BLaER1 (cell line): ENCODE measurements around the gene KRT27.

Experiments
- H3K27ac ChIP-seq: shearing (Covaris generic); formaldehyde crosslinking; 2 replicates; pipeline ENCODE4 v1.8.1; 2022
- H3K27me3 ChIP-seq: shearing (Covaris generic); formaldehyde crosslinking; 2 replicates; pipeline ENCODE4 v1.8.1; 2022
- H3K36me3 ChIP-seq: shearing (Covaris generic); formaldehyde crosslinking; 2 replicates; pipeline ENCODE4 v1.8.1; 2022
- H3K4me1 ChIP-seq: shearing (Covaris generic); formaldehyde crosslinking; 2 replicates; pipeline ENCODE4 v1.8.1; 2022
- H3K4me2 ChIP-seq: shearing (Covaris generic); formaldehyde crosslinking; 2 replicates; pipeline ENCODE4 v1.8.1; 2022
- H3K4me3 ChIP-seq: shearing (Covaris generic); formaldehyde crosslinking; 2 replicates; pipeline ENCODE4 v1.8.1; 2022
- H3K9ac ChIP-seq: shearing (Covaris generic); formaldehyde crosslinking; 2 replicates; pipeline ENCODE4 v1.8.1; 2022
- H3K9me3 ChIP-seq: shearing (Covaris generic); formaldehyde crosslinking; 2 replicates; pipeline ENCODE4 v1.8.1; 2022
- H4K20me1 ChIP-seq: shearing (Covaris generic); formaldehyde crosslinking; 2 replicates; pipeline ENCODE4 v1.8.1; 2022
- Cebpa-rat ChIP-seq: shearing (Covaris generic); IDR thresholded peaks from 2 replicates; pipeline ENCODE4 v1.8.1; 2022

KRT27 gene

GRCh38 chr17:40812639-40813038 lies 30.3 kb upstream of the KRT27 start:
- no peaks in the 10 kb centered on the region for H3K9me3 ChIP-seq
- H3K4me3 ChIP-seq = no peak overlapping the region
- H3K27me3 ChIP-seq = no peaks in the 10 kb centered on the region

GRCh38 chr17:40810494-40810893 lies 28.1 kb upstream of the KRT27 start:
- H3K9ac ChIP-seq = no peak overlapping the region
- no peak overlapping the region for H3K4me2 ChIP-seq

More at GRCh38 chr17:40812639-40813038, 30.3 kb upstream of the KRT27 start:
- no peak overlapping the region for H3K4me2 ChIP-seq
- H3K9ac ChIP-seq = no peak overlapping the region
- no peak for TF ChIP-seq Cebpa-rat
- peaks cover 12% of the 10 kb centered on the region for H3K36me3 ChIP-seq
- no peaks in the 10 kb centered on the region for H3K4me1 ChIP-seq
- H3K27ac ChIP-seq = no peak overlapping the region
- H4K20me1 ChIP-seq = no peaks in the 10 kb centered on the region

GRCh38 chr17:40809721-40810421 lies 27.5 kb upstream of the KRT27 start:
- Histone ChIP-seq H3K9me3 (no peaks in the 10 kb centered on the region), H3K4me3 (no peak overlapping the region), H3K4me1 (no peaks in the 10 kb centered on the region), H3K9ac (no peak overlapping the region), H3K4me2 (no peak overlapping the region), H3K27ac (no peak overlapping the region), H3K36me3 (no peaks in the 10 kb centered on the region), H4K20me1 (no peaks in the 10 kb centered on the region), H3K27me3 (no peaks in the 10 kb centered on the region; the same call in 1 of the 2 replicates)
- no peak for TF ChIP-seq Cebpa-rat

More at GRCh38 chr17:40810494-40810893, 28.1 kb upstream of the KRT27 start:
- Histone ChIP-seq H3K9me3 (no peaks in the 10 kb centered on the region), H3K27me3 (no peaks in the 10 kb centered on the region; the same call in 1 of the 2 replicates), H3K27ac (no peak overlapping the region), H3K36me3 (no peaks in the 10 kb centered on the region), H3K4me1 (no peaks in the 10 kb centered on the region), H4K20me1 (no peaks in the 10 kb centered on the region), H3K4me3 (no peak overlapping the region)
- TF ChIP-seq Cebpa-rat = no peak

- Histone ChIP-seq H3K4me1 (no peaks in the 10 kb centered on the region), H4K20me1 (no peaks in the 10 kb centered on the region), H3K4me3 (no peak overlapping the region), H3K27me3 (no peaks in the 10 kb centered on the region; the same call in 1 of the 2 replicates), H3K4me2 (no peak overlapping the region), H3K9ac (no peak overlapping the region), H3K36me3 (no peaks in the 10 kb centered on the region), H3K9me3 (no peaks in the 10 kb centered on the region), H3K27ac (no peak overlapping the region)
- no peak for TF ChIP-seq Cebpa-rat
Measured at GRCh38 chr17:40806131-40806530, 23.8 kb upstream of the KRT27 start.

GRCh38 chr17:40803617-40804082 lies 21.3 kb upstream of the KRT27 start:
- H3K27ac ChIP-seq = no peak overlapping the region
- H3K9me3 ChIP-seq = no peaks in the 10 kb centered on the region
- no peaks in the 10 kb centered on the region; the same call in 1 of the 2 replicates for H3K27me3 ChIP-seq
- H4K20me1 ChIP-seq = no peaks in the 10 kb centered on the region
- H3K4me1 ChIP-seq = no peaks in the 10 kb centered on the region
- no peaks in the 10 kb centered on the region for H3K36me3 ChIP-seq
- no peak overlapping the region for H3K4me2 ChIP-seq
- no peak overlapping the region for H3K4me3 ChIP-seq
- no peak for TF ChIP-seq Cebpa-rat
- no peak overlapping the region for H3K9ac ChIP-seq

- TF ChIP-seq Cebpa-rat = no peak
- no peaks in the 10 kb centered on the region for H3K36me3 ChIP-seq
- H3K9me3 ChIP-seq = no peaks in the 10 kb centered on the region
Measured at GRCh38 chr17:40801157-40801556, 18.8 kb upstream of the KRT27 start.

GRCh38 chr17:40800381-40800780 lies 18.0 kb upstream of the KRT27 start:
- H3K36me3 ChIP-seq = no peaks in the 10 kb centered on the region
- no peaks in the 10 kb centered on the region for H3K9me3 ChIP-seq
- H3K27me3 ChIP-seq = no peaks in the 10 kb centered on the region

More at GRCh38 chr17:40801157-40801556, 18.8 kb upstream of the KRT27 start:
- Histone ChIP-seq H3K27ac (no peak overlapping the region), H3K4me3 (no peak overlapping the region), H3K27me3 (no peaks in the 10 kb centered on the region), H3K4me2 (no peak overlapping the region), H3K4me1 (no peaks in the 10 kb centered on the region), H3K9ac (no peak overlapping the region), H4K20me1 (no peaks in the 10 kb centered on the region)

GRCh38 chr17:40799859-40800258 lies 17.5 kb upstream of the KRT27 start, which contains the start of gene KRT28:
TSS of gene KRT28 (minus strand) at chr17:40799959. CDS start at chr17:40799893, 66 bp downstream.
- no peaks in the 10 kb centered on the region for H4K20me1 ChIP-seq
- no peaks in the 10 kb centered on the region for H3K27me3 ChIP-seq
- H3K9me3 ChIP-seq = no peaks in the 10 kb centered on the region
- no peak for TF ChIP-seq Cebpa-rat
- H3K4me1 ChIP-seq = no peaks in the 10 kb centered on the region
- H3K9ac ChIP-seq = no peak within 1 kb of the TSS
- no peak within 1 kb of the TSS for H3K4me2 ChIP-seq
- H3K36me3 ChIP-seq = no peaks in the 10 kb centered on the region
- no peak within 1 kb of the TSS for H3K4me3 ChIP-seq
- no peak within 1 kb of the TSS for H3K27ac ChIP-seq

More at GRCh38 chr17:40800381-40800780, 18.0 kb upstream of the KRT27 start:
- H3K4me3 ChIP-seq = no peak overlapping the region
- H3K9ac ChIP-seq = no peak overlapping the region
- H3K4me2 ChIP-seq = no peak overlapping the region
- H3K27ac ChIP-seq = no peak overlapping the region
- no peaks in the 10 kb centered on the region for H3K4me1 ChIP-seq
- no peaks in the 10 kb centered on the region for H4K20me1 ChIP-seq
- TF ChIP-seq Cebpa-rat = no peak

GRCh38 chr17:40796846-40797245 lies 14.5 kb upstream of the KRT27 start:
- Histone ChIP-seq H3K4me1 (no peaks in the 10 kb centered on the region), H3K4me2 (no peak overlapping the region), H4K20me1 (no peaks in the 10 kb centered on the region), H3K27ac (no peak overlapping the region), H3K9me3 (no peaks in the 10 kb centered on the region), H3K27me3 (no peaks in the 10 kb centered on the region), H3K9ac (no peak overlapping the region), H3K36me3 (no peaks in the 10 kb centered on the region), H3K4me3 (no peak overlapping the region)
- no peak for TF ChIP-seq Cebpa-rat

GRCh38 chr17:40795019-40795667 lies 12.8 kb upstream of the KRT27 start:
- Histone ChIP-seq H4K20me1 (no peaks in the 10 kb centered on the region), H3K9ac (no peak overlapping the region), H3K36me3 (no peaks in the 10 kb centered on the region), H3K27ac (no peak overlapping the region), H3K27me3 (no peaks in the 10 kb centered on the region), H3K4me3 (no peak overlapping the region), H3K9me3 (no peaks in the 10 kb centered on the region), H3K4me2 (no peak overlapping the region), H3K4me1 (no peaks in the 10 kb centered on the region)
- TF ChIP-seq Cebpa-rat = no peak
